Measurements from ENCODE around the gene GRK4. TPM values are rescaled to one million over a fixed set of nuclear protein-coding genes. Genes with fewer than 3 reads are reported as not detected.

Gene GRK4
- total RNA-seq, 1 experiment from 2014 or later: 4.5 TPM

- TF ChIP-seq CTCF (IDR thresholded peaks at IDR 0.05; ENCODE audit: unreplicated experiment): no peak
- H3K9me3 Mint-ChIP-seq (ENCODE audit: unreplicated experiment): no peaks in the 10 kb centered on the region
- BruUV-seq (replicated peaks): no TSS peak
- CTCF ChIA-PET: interaction anchor here (0.6 to 1.4 kb wide), 3 partner anchors 24 to 1383 kb away, joined by 3 to 6 read pairs (median 5); no protein-coding TSS in a partner anchor
- POLR2A ChIA-PET: interaction anchor here (0.8 kb wide), 1 partner anchor 9 kb away, joined by 3 read pairs; no protein-coding TSS in a partner anchor
- no peaks in the 10 kb centered on the region for H3K27me3 Mint-ChIP-seq (ENCODE audit: insufficient read depth, unreplicated experiment)
- intact Hi-C loops (cut with micrococcal nuclease): no loop called here
- H3K4me3 Mint-ChIP-seq (ENCODE audit: unreplicated experiment): no peak overlapping the region
- peaks cover 6% of the 10 kb centered on the region for H3K4me1 Mint-ChIP-seq (ENCODE audit: insufficient read depth, unreplicated experiment)
- no peak overlapping the region for H3K27ac Mint-ChIP-seq (ENCODE audit: low read depth, unreplicated experiment)
- H3K36me3 Mint-ChIP-seq (ENCODE audit: insufficient read depth, unreplicated experiment): peaks cover 11% of the 10 kb centered on the region
- no peak for DNase-seq (ENCODE audit: unreplicated experiment)
Observed at GRCh38 chr4:3082925-3083515, 119.6 kb downstream of the GRK4 start.

- ChIA-PET POLR2A (no interaction called here), CTCF (interaction anchor here (1.4 kb wide), 1 partner anchor 23 kb away, joined by 6 read pairs; no protein-coding TSS in a partner anchor)
- intact Hi-C loops (cut with micrococcal nuclease): no loop called here
- H3K4me3 Mint-ChIP-seq (ENCODE audit: unreplicated experiment): no peak overlapping the region
- H3K4me1 Mint-ChIP-seq (ENCODE audit: insufficient read depth, unreplicated experiment): peaks cover 6% of the 10 kb centered on the region
- peaks cover 19% of the 10 kb centered on the region for H3K36me3 Mint-ChIP-seq (ENCODE audit: insufficient read depth, unreplicated experiment)
- no peak overlapping the region for H3K27ac Mint-ChIP-seq (ENCODE audit: low read depth, unreplicated experiment)
- no peak for TF ChIP-seq CTCF (IDR thresholded peaks at IDR 0.05; ENCODE audit: unreplicated experiment)
- no TSS peak for BruUV-seq (replicated peaks)
- H3K27me3 Mint-ChIP-seq (ENCODE audit: insufficient read depth, unreplicated experiment): no peaks in the 10 kb centered on the region
- no peaks in the 10 kb centered on the region for H3K9me3 Mint-ChIP-seq (ENCODE audit: unreplicated experiment)
- DNase-seq (ENCODE audit: unreplicated experiment): no peak
Observed at GRCh38 chr4:3083732-3084131, 120.4 kb downstream of the GRK4 start.

GRCh38 chr4:3085948-3086670 is 122.7 kb downstream of the GRK4 start:
- no TSS peak for BruUV-seq (replicated peaks)
- no peak for TF ChIP-seq CTCF (IDR thresholded peaks at IDR 0.05; ENCODE audit: unreplicated experiment)
- peaks cover 30% of the 10 kb centered on the region for H3K36me3 Mint-ChIP-seq (ENCODE audit: insufficient read depth, unreplicated experiment)
- intact Hi-C loops (cut with micrococcal nuclease): no loop called here
- H3K27me3 Mint-ChIP-seq (ENCODE audit: insufficient read depth, unreplicated experiment): no peaks in the 10 kb centered on the region
- POLR2A ChIA-PET: no interaction called here
- no peak overlapping the region for H3K4me3 Mint-ChIP-seq (ENCODE audit: unreplicated experiment)
- CTCF ChIA-PET: no interaction called here
- H3K4me1 Mint-ChIP-seq (ENCODE audit: insufficient read depth, unreplicated experiment): no peaks in the 10 kb centered on the region
- no peak overlapping the region for H3K27ac Mint-ChIP-seq (ENCODE audit: low read depth, unreplicated experiment)
- no peak for DNase-seq (ENCODE audit: unreplicated experiment)
- H3K9me3 Mint-ChIP-seq (ENCODE audit: unreplicated experiment): no peaks in the 10 kb centered on the region

GRCh38 chr4:3087115-3087797 is 123.9 kb downstream of the GRK4 start:
- TF ChIP-seq CTCF (IDR thresholded peaks at IDR 0.05; ENCODE audit: unreplicated experiment): no peak
- ChIA-PET CTCF (interaction anchor here (0.6 kb wide), 1 partner anchor 109 kb away, joined by 5 read pairs; no protein-coding TSS in a partner anchor), POLR2A (interaction anchor here (1.5 kb wide), 1 partner anchor 12 kb away, joined by 4 read pairs; no protein-coding TSS in a partner anchor)
- no peak for DNase-seq (ENCODE audit: unreplicated experiment)
- intact Hi-C loops (cut with micrococcal nuclease): no loop called here
- peaks cover 31% of the 10 kb centered on the region for H3K36me3 Mint-ChIP-seq (ENCODE audit: insufficient read depth, unreplicated experiment)
- no peaks in the 10 kb centered on the region for H3K4me1 Mint-ChIP-seq (ENCODE audit: insufficient read depth, unreplicated experiment)
- no TSS peak for BruUV-seq (replicated peaks)
- H3K27me3 Mint-ChIP-seq (ENCODE audit: insufficient read depth, unreplicated experiment): no peaks in the 10 kb centered on the region
- H3K9me3 Mint-ChIP-seq (ENCODE audit: unreplicated experiment): no peaks in the 10 kb centered on the region
- no peak overlapping the region for H3K4me3 Mint-ChIP-seq (ENCODE audit: unreplicated experiment)
- H3K27ac Mint-ChIP-seq (ENCODE audit: low read depth, unreplicated experiment): no peak overlapping the region

Data from MCF 10A (cell line).